GM20000 (cell line): Measurements from ENCODE around the gene SPNS2.

Source experiments
- DNase-seq: peaks from one replicate; pipeline ENCODE4 v3.0.0; 2012; ENCODE audit warnings: low spot score
- CTCF ChIP-seq: IDR thresholded peaks from 2 replicates; pipeline ENCODE4 v1.5.1; 2012; ENCODE audit warnings: mild to moderate bottlenecking, control low read depth; ENCODE audit errors: extremely low read depth, missing control alignments

Gene SPNS2

GRCh38 chr17:4501295-4501949 lies 2.7 kb downstream of the SPNS2 start:
- TF ChIP-seq CTCF: no peak
- DNase-seq: no peak

- DNase-seq: no peak
- TF ChIP-seq CTCF: no peak
Measured at GRCh38 chr17:4502466-4503154, 3.9 kb downstream of the SPNS2 start.

DNA sequence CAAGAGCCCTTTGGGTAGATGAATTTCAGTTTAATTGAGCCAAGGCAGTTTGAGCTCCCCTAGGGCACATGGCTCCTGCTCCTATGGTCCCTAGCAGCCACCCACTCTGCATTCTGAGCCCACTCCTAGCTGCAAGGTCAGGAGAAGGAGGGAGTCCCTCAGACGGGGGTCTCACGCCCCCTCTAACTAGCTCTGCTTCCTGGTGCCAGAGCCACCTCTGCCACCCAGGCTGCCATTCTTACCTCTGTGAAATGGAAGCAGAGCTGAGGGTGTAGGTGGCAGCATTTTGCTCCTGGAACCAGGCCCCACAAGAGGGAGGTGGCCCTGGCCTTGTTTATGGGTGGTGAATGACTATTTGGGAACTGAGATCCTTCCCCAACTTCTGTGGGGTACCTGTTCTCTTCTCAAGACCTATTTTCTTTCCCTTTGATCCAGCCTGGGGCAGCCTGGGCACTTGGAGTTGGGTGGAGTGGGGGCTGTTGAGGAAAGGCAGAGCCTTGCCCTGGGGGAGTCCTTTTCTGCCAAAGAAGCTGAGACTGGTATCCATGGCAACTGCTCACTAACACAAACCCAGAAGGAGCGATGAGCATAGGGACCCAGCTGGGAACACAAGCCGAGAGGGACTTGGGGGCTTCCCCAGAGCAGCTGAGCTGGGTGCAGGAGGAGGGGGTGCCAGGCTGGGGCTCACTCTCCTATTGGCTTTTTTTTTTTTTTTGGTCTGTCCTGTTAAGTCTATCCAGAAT lies 4.8 kb downstream of the SPNS2 start:
- no peak for TF ChIP-seq CTCF
- no peak for DNase-seq

DNA sequence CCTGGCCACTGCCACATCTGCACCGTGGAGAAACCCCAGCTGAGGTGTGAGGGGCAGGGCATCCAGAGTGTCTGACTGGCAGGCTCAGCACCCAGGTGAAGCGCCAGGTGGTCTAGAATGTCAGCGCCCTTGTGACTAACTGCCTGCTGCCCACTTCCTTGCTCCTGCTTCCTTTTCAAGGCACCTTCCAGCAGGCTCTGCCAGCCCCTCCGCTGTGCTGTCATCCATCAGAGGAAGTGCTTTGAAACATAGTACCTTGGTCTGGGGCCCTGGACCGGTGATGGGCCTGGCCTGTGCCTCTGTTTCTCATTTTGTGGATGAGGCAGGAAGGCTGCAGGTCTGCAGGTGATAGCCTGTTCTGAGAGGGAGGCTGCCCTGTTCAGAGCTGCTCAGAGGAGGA lies 5.5 kb downstream of the SPNS2 start:
- no peak for TF ChIP-seq CTCF
- no peak for DNase-seq

DNA sequence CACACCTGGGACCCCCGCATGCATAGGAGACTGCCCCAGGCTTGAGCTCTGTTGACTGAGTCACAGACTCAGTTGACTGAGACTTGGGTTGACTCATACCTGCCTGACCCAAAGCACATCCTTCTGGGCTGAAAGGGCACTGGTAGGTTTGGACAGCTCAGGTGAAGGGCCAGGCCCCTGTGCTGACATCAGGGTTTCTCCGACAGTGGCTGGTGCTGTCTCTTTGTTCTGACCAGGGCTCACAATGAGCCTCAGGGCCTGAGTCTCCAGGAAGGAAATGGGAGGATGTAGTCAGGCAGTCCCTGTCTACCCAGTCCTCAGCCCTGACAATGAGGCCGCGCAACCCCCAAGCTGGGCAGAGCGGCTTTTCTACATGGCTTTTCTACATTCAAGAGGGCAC lies 6.5 kb downstream of the SPNS2 start:
- no peak for TF ChIP-seq CTCF

GRCh38 chr17:4506175-4506813 lies 7.6 kb downstream of the SPNS2 start:
- no peak for DNase-seq
- no peak for TF ChIP-seq CTCF

More for the DNA sequence above, 6.5 kb downstream of the SPNS2 start:
- no peak for DNase-seq

DNA sequence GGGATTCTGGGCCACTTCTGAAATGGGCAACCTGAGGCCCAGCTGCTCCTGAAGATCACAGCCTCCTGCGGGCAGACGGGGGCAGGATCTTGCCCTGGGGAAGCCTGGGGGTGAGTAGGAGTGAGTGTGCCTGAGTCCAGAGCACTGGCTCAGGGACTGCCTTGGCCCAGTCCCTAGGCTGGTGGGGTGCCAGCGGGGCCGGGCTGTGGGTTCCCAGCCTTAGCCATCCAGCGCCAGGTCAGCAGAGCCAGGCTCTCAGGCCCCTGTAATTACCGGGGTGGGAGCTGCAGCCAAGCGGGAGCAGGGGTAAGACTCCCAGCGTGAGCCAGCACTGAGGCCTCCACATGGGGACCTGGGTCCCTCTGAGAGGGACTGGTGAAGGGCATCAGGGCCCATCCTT lies 8.2 kb downstream of the SPNS2 start:
- TF ChIP-seq CTCF: no peak
- no peak for DNase-seq
